A673 (cell line): Measurements from ENCODE around the gene CERS6. TPM values are rescaled to one million over a fixed set of nuclear protein-coding genes. Genes with fewer than 3 reads are reported as not detected.

Experiments used
- BruUV-seq: library from RNA; stranded (reverse); fragments of 400-500 nt; replicated peaks from 2 replicates; lab custom pipeline; 2021; lab: Mats Ljungman, UMichigan
- CTCF ChIA-PET: fragments of 300-600 bp; sonication (Branson Sonifier 250); formaldehyde crosslinking; loops from one replicate; lab custom pipeline; 2022; ENCODE audit warnings: antibody characterized with exemption; lab: Charles Lee
- POLR2A ChIA-PET: fragments of 300-600 bp; sonication (Branson Sonifier 250); formaldehyde crosslinking; loops from one replicate; lab custom pipeline; 2022; ENCODE audit warnings: antibody characterized with exemption; ENCODE audit not compliant: low non-redundant PET; lab: Charles Lee
- DNase-seq: peaks from one replicate; pipeline ENCODE4 v3.0.0-alpha.2; 2015; ENCODE audit warnings: low spot score
- H3K27ac ChIP-seq: fragments of 200-600 bp; sonication (generic); 2 replicates; pipeline ENCODE4 v1.5.1; 2016; ENCODE audit warnings: mixed run types, low read depth, mild to moderate bottlenecking, mixed read lengths, antibody characterized with exemption, low read length; ENCODE audit not compliant: poor library complexity, severe bottlenecking
- H3K27me3 ChIP-seq: fragments of 200-600 bp; sonication (generic); replicated peaks from 2 replicates; pipeline ENCODE4 v1.6.1; 2017; ENCODE audit warnings: mixed run types, low read depth, mild to moderate bottlenecking, mixed read lengths, antibody characterized with exemption, low read length; ENCODE audit not compliant: insufficient read depth, poor library complexity
- H3K36me3 ChIP-seq: fragments of 200-600 bp; sonication (generic); 2 replicates; pipeline ENCODE4 v1.6.1; 2016; ENCODE audit warnings: mixed run types, mild to moderate bottlenecking, mixed read lengths, antibody characterized with exemption, low read length; ENCODE audit not compliant: insufficient read depth, poor library complexity, severe bottlenecking
- H3K4me1 ChIP-seq: fragments of 200-600 bp; sonication (generic); 2 replicates; pipeline ENCODE4 v1.6.1; 2017; ENCODE audit warnings: mixed run types, mild to moderate bottlenecking, mixed read lengths, antibody characterized with exemption, low read length; ENCODE audit not compliant: insufficient read depth, poor library complexity, severe bottlenecking
- H3K4me3 ChIP-seq: fragments of 200-600 bp; sonication (generic); 2 replicates; pipeline ENCODE4 v1.5.1; 2016; ENCODE audit warnings: low read depth, mixed run types, mild to moderate bottlenecking, mixed read lengths, low read length; ENCODE audit not compliant: poor library complexity, severe bottlenecking
- H3K9me3 ChIP-seq: fragments of 200-600 bp; sonication (generic); 2 replicates; pipeline ENCODE4 v1.6.1; 2016; ENCODE audit warnings: mixed run types, low read depth, mild to moderate bottlenecking, mixed read lengths, antibody characterized with exemption, low read length; ENCODE audit not compliant: poor library complexity, severe bottlenecking
- EZH2 ChIP-seq: fragments of 200-600 bp; sonication (generic); IDR thresholded peaks from 2 replicates; pipeline ENCODE4 v1.6.1; 2017; ENCODE audit warnings: borderline replicate concordance, low read depth, mild to moderate bottlenecking, mixed read lengths, antibody characterized with exemption, low read length; ENCODE audit not compliant: poor library complexity, severe bottlenecking
- intact Hi-C: fragments of 100-400 bp; cut with micrococcal nuclease; formaldehyde crosslinking; loops from one replicate; pipeline ENCODE4 v1.10.0; 2022; ENCODE audit not compliant: unreplicated experiment
- total RNA-seq: library from RNA; stranded (reverse); gene quantifications from 2 replicates; pipeline ENCODE4 v1.2.3, GENCODE V29; 2021
- TF ChIP-seq, protein P1 (sequence below): fragments of 300-800, 200-600 bp; sonication (generic); conservative IDR thresholded peaks from 2 replicates; pipeline ENCODE4 v1.5.1; 2017; ENCODE audit warnings: low read depth, mild to moderate bottlenecking, antibody characterized with exemption, low read length, moderate library complexity, mixed read lengths

The CERS6 gene
- total RNA-seq, 1 experiment from 2014 or later, result 12.4 TPM

DNA sequence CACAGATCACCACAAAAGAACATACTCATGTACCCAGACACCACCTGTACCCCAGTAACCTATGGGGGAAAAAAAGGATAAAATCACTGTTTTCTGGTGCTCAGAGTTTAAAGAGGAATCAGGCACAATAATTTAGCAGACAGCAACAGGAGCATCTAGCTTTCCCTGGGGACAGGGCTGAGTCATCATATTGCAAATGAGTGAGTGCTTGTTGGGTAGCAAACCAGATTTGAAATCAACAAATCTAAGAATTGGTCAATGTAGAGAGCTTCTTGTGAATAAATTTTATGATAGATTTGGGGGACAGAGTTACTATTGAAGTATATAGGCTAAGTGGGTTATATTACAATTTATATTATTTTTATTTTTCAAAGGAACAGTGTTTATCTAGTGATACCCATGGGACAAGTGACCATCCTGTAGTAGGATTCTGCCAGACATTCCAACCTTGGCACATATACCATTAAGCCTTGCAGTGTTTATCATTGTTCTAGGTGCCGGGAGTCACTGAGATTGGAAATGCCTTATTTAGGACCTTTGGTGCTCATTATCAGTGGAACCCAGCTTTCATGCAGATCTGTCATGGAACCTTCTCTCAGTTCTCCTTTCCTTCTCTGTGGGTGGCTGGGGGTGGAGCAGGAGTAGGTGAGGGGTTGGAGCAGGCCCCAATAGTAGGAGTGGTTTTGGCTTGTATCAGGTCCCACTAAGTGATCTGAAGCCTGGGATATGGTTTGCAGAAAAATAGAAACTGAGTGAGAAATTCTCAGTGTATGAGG, 117.2 kb downstream of the CERS6 start:
- DNase-seq, result peak; percentile 56
- CTCF ChIA-PET, result no interaction called here

DNA sequence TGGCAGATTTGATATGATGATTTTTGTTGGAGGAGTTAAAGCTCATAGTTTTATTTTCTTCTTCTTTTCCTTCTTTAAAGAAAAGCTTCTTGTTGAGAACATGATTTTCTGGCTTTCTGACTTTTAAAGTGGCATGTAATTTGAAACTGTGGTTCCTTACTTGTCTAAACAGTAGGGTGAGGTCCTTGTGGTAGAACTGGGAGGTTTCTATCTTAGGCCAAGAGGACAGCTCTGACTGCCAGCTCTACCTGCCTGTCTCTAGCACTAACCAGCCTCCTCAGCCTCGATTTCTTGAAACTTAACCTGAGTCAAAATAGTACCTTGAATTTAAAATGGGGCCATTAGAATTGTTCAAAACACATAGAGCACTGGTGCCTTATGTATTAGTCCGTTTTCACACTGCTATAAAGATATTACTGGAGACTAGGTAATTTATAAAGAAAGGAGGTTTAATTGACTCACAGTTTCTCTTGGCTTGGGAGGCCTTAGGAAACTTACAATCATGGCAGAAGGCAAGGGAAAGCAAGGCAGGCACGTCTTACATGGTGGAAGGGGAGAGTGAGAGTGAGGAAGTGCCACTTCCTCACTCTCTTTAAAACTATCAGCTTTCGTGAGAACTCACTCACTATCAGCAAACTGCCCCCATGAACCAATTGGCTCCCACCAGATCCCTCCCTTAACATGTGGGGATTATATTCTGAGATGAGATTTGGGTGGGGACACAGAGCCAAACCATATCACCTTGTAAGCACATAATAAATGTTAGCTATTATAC, 119.0 kb downstream of the CERS6 start:
- Histone ChIP-seq H3K27me3 (no peaks in the 10 kb centered on the region), H3K9me3 (no peaks in the 10 kb centered on the region), H3K4me3 (no peak overlapping the region), H3K4me1 (peaks cover 3% of the 10 kb centered on the region), H3K36me3 (no peaks in the 10 kb centered on the region), H3K27ac (no peak overlapping the region)
- TF ChIP-seq, protein P1, sequence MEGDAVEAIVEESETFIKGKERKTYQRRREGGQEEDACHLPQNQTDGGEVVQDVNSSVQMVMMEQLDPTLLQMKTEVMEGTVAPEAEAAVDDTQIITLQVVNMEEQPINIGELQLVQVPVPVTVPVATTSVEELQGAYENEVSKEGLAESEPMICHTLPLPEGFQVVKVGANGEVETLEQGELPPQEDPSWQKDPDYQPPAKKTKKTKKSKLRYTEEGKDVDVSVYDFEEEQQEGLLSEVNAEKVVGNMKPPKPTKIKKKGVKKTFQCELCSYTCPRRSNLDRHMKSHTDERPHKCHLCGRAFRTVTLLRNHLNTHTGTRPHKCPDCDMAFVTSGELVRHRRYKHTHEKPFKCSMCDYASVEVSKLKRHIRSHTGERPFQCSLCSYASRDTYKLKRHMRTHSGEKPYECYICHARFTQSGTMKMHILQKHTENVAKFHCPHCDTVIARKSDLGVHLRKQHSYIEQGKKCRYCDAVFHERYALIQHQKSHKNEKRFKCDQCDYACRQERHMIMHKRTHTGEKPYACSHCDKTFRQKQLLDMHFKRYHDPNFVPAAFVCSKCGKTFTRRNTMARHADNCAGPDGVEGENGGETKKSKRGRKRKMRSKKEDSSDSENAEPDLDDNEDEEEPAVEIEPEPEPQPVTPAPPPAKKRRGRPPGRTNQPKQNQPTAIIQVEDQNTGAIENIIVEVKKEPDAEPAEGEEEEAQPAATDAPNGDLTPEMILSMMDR, result no peak
- TF ChIP-seq EZH2, result no peak
- no peak for DNase-seq
- no TSS peak for BruUV-seq
- CTCF ChIA-PET, result no interaction called here
- intact Hi-C loops, result no loop called here
- POLR2A ChIA-PET, result no interaction called here

More for the DNA sequence above, 117.2 kb downstream of the CERS6 start:
- no peak for TF ChIP-seq EZH2
- TF ChIP-seq, protein P1, result no peak
- Histone ChIP-seq H3K36me3 (no peaks in the 10 kb centered on the region), H3K9me3 (no peaks in the 10 kb centered on the region), H3K27me3 (no peaks in the 10 kb centered on the region), H3K4me3 (no peak overlapping the region), H3K4me1 (peaks cover 3% of the 10 kb centered on the region), H3K27ac (no peak overlapping the region)
- no TSS peak for BruUV-seq
- intact Hi-C loops, result no loop called here
- POLR2A ChIA-PET, result no interaction called here

DNA sequence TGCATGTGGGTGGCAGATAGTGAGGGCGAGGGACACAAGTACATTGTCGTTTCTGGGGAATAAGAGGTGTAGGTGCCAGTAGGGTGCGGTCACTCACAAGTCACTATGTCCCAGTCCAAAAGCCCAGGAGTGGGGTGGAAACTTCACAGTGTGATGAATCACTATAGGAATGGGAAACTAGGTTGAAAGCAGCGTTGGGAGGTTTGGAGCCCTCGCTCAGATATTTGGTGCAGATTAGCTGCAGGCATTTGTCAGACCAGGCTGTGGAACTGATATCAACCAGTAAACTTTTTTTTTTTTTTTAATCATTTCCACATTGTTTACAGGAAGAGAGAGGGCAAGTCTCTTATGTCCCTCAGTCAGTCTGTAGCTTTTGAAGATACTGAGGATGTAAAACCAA, 121.8 kb downstream of the CERS6 start:
- H3K9me3 ChIP-seq, result no peaks in the 10 kb centered on the region
- CTCF ChIA-PET, result no interaction called here
- no peaks in the 10 kb centered on the region for H3K27me3 ChIP-seq
- BruUV-seq, result no TSS peak
- no peak for DNase-seq
- POLR2A ChIA-PET, result no interaction called here
- no peak overlapping the region for H3K4me3 ChIP-seq
- no peak overlapping the region for H3K27ac ChIP-seq
- H3K4me1 ChIP-seq, result peaks cover 3% of the 10 kb centered on the region
- intact Hi-C loops, result no loop called here
- TF ChIP-seq EZH2, result no peak
- TF ChIP-seq, protein P1, result no peak
- no peaks in the 10 kb centered on the region for H3K36me3 ChIP-seq
